Anterior cingulate cortex (tissue), 58 donors: ENCODE measurements around the gene NEBL.

Experiments
- DNase-seq, 58 donors: peaks; one replicate each; lab custom pipeline; 2025; lab: John Stamatoyannopoulos, UW

NEBL gene

GRCh38 chr10:20809631-20810030, 87.5 kb downstream of the NEBL start:
- DNase-seq: no peak

GRCh38 chr10:20806487-20806886, 90.6 kb downstream of the NEBL start:
- DNase-seq: no peak

- DNase-seq: no peak
These were observed 99.8 kb downstream of the NEBL start for GRCh38 chr10:20797290-20797689.

- DNase-seq: no peak
These were observed 101.7 kb downstream of the NEBL start for GRCh38 chr10:20795391-20795790.

GRCh38 chr10:20785174-20785573, 111.9 kb downstream of the NEBL start:
- no peak for DNase-seq

GRCh38 chr10:20778008-20778757, 118.9 kb downstream of the NEBL start:
- no peak for DNase-seq

GRCh38 chr10:20776384-20777118, 120.6 kb downstream of the NEBL start:
- no peak for DNase-seq

GRCh38 chr10:20771051-20771450, 126.1 kb downstream of the NEBL start:
- DNase-seq: no peak

GRCh38 chr10:20769481-20769880, 127.6 kb downstream of the NEBL start:
- DNase-seq: no peak

- DNase-seq: no peak
These were observed 128.3 kb downstream of the NEBL start for GRCh38 chr10:20768843-20769242.

- DNase-seq: no peak
These were observed 130.1 kb downstream of the NEBL start for GRCh38 chr10:20767028-20767427.

GRCh38 chr10:20765066-20765465, 132.0 kb downstream of the NEBL start:
- no peak for DNase-seq

- DNase-seq: no peak
These were observed 136.7 kb downstream of the NEBL start for GRCh38 chr10:20760460-20760859.

- no peak for DNase-seq
These were observed 148.6 kb downstream of the NEBL start for GRCh38 chr10:20748551-20748950.

GRCh38 chr10:20747782-20748181, 149.3 kb downstream of the NEBL start:
- peak in 2 of 58 donors; percentile 2 to 9 for DNase-seq

- no peak for DNase-seq
These were observed 150.3 kb downstream of the NEBL start for GRCh38 chr10:20746856-20747255.

- no peak for DNase-seq
These were observed 151.3 kb downstream of the NEBL start for GRCh38 chr10:20745556-20746375.

- no peak for DNase-seq
These were observed 152.3 kb downstream of the NEBL start for GRCh38 chr10:20744821-20745220.

GRCh38 chr10:20743942-20744341, 153.2 kb downstream of the NEBL start:
- no peak for DNase-seq

- DNase-seq: no peak
These were observed 154.2 kb downstream of the NEBL start for GRCh38 chr10:20742737-20743541.
